Measurements from ENCODE around the gene POLR2I. TPM values are rescaled to one million over a fixed set of nuclear protein-coding genes. Genes with fewer than 3 reads are reported as not detected.

POLR2I gene
- total and polyA plus RNA-seq, 2 experiments from 2014 or later: 94.0 to 413 TPM

- Histone ChIP-seq H4K20me1 (replicated peaks; ENCODE audit: insufficient read depth) (peaks cover 2% of the 10 kb centered on the region; the same call in 1 of the 2 replicates), H3K36me3 (ENCODE audit: insufficient read depth) (peaks cover 33% of the 10 kb centered on the region), H3K79me2 (replicated peaks; ENCODE audit: insufficient read depth) (no peaks in the 10 kb centered on the region), H3K4me1 (ENCODE audit: insufficient read depth) (no peaks in the 10 kb centered on the region), H3K27me3 (ENCODE audit: insufficient read depth) (no peaks in the 10 kb centered on the region), H3K27ac (ENCODE audit: low read depth) (no peak overlapping the region), H3F3A (replicated peaks; ENCODE audit: low read depth) (0 out of 2 replicates have a peak, but pooled peaks cover under 1% of the 10 kb centered on the region), H2AFZ (no peak overlapping the region), H3K4me2 (no peak overlapping the region), H3K4me3 (no peak overlapping the region), H3K9me2 (ENCODE audit: insufficient read depth) (no peaks in the 10 kb centered on the region)
- ATAC-seq (no peak), DNase-seq (ENCODE audit: low spot score) (no peak)
- Mint-ChIP-seq H3K9me3 (no peaks in the 10 kb centered on the region), H3K4me3 (no peak overlapping the region), H3K27me3 (ENCODE audit: insufficient read depth, low read depth, poor library complexity) (peaks cover 8% of the 10 kb centered on the region), H3K36me3 (ENCODE audit: low read depth) (peaks cover 81% of the 10 kb centered on the region), H3K27ac (no peak overlapping the region), H3K4me1 (no peaks in the 10 kb centered on the region)
- TF ChIP-seq EZH2phosphoT487 (IDR thresholded peaks at IDR 0.05; ENCODE audit: unreplicated experiment) (no peak), JUNB (IDR thresholded peaks at IDR 0.05; ENCODE audit: unreplicated experiment) (no peak), NANOG (IDR thresholded peaks at IDR 0.05; ENCODE audit: borderline replicate concordance) (no peak), REST (IDR thresholded peaks at IDR 0.05; ENCODE audit: unreplicated experiment) (no peak), POLR2AphosphoS5 (IDR thresholded peaks at IDR 0.05; ENCODE audit: low read depth) (no peak), ZNF114 (CRISPR knock-in tag; IDR thresholded peaks at IDR 0.05) (no peak), CTCF (conservative IDR thresholded peaks at IDR 0.05; ENCODE audit: low read depth in 2 of 2) (no peak)
These were observed 28.3 kb downstream of the POLR2I start for GRCh38 chr19:36086326-36086725.

DNA sequence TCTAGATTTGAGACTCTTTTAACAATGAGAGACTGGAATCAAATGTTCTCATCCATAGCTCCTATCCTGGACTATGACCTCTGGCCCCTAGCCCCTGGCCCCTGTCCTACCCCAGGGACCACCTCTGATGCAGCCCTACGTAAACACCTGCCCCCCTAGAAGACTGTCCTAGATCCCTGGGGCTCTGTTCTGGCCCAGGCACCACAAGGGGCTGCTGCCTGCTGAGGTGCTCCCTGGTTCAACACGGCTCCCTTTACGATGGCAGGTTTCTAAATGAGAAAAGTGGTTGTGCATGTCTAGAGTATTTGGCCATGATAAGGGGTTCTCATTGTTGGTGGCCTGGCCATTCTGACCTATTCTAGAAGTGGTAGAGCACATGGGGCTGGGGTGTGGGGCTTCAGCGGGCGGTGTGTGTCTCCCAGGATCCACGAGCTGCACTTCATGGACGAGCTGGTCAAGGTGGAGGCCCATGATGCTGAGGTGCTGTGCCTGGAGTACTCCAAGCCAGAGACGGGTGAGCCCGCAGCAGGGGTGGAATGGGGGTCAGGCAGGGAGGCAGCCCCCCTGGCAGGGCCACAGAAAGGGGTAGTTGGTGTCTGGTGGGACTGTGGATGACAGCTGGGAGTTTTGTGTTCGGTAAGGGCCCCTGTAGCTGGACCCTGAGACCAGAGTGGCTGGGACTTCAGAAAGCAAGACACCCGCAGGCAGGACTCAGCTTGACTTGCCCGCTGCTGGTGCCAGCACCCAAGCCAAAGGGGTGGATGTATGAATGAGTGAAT, 30.3 kb downstream of the POLR2I start:
- H3K36me3 Mint-ChIP-seq (ENCODE audit: low read depth): peaks cover 77% of the 10 kb centered on the region
- H3K79me2 ChIP-seq (replicated peaks; ENCODE audit: insufficient read depth): no peaks in the 10 kb centered on the region
- no peak overlapping the region for H3K27ac Mint-ChIP-seq
- TF ChIP-seq, protein P1, sequence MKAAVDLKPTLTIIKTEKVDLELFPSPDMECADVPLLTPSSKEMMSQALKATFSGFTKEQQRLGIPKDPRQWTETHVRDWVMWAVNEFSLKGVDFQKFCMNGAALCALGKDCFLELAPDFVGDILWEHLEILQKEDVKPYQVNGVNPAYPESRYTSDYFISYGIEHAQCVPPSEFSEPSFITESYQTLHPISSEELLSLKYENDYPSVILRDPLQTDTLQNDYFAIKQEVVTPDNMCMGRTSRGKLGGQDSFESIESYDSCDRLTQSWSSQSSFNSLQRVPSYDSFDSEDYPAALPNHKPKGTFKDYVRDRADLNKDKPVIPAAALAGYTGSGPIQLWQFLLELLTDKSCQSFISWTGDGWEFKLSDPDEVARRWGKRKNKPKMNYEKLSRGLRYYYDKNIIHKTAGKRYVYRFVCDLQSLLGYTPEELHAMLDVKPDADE (IDR thresholded peaks at IDR 0.05): no peak
- TF ChIP-seq CREB1 (CRISPR knock-in tag; IDR thresholded peaks at IDR 0.05; ENCODE audit: low read depth) (no peak), ZNF331 (CRISPR knock-in tag; IDR thresholded peaks at IDR 0.05; ENCODE audit: low read depth) (no peak), ZNF114 (CRISPR knock-in tag; IDR thresholded peaks at IDR 0.05) (no peak), POLR2AphosphoS5 (IDR thresholded peaks at IDR 0.05; ENCODE audit: low read depth) (no peak), EZH2phosphoT487 (IDR thresholded peaks at IDR 0.05; ENCODE audit: unreplicated experiment) (no peak), REST (IDR thresholded peaks at IDR 0.05; ENCODE audit: unreplicated experiment) (no peak), CTCF (conservative IDR thresholded peaks at IDR 0.05; ENCODE audit: low read depth in 2 of 2) (no peak), NANOG (IDR thresholded peaks at IDR 0.05; ENCODE audit: borderline replicate concordance) (no peak)
- no peaks in the 10 kb centered on the region for H3K9me2 ChIP-seq (ENCODE audit: insufficient read depth)
- 0 out of 2 replicates have a peak, but pooled peaks cover 6% of the 10 kb centered on the region for H3F3A ChIP-seq (replicated peaks; ENCODE audit: low read depth)
- no peak overlapping the region for H3K27ac ChIP-seq (ENCODE audit: low read depth)
- peaks cover 46% of the 10 kb centered on the region for H3K36me3 ChIP-seq (ENCODE audit: insufficient read depth)
- no peaks in the 10 kb centered on the region for H3K4me1 ChIP-seq (ENCODE audit: insufficient read depth)
- H3K4me3 ChIP-seq: no peak overlapping the region
- no peaks in the 10 kb centered on the region for H3K4me1 Mint-ChIP-seq
- peaks cover 10% of the 10 kb centered on the region for H4K20me1 ChIP-seq (replicated peaks; ENCODE audit: insufficient read depth)
- DNase-seq (ENCODE audit: low spot score) (no peak), ATAC-seq (no peak)
- H3K4me2 ChIP-seq: no peak overlapping the region
- H3K9me3 Mint-ChIP-seq: no peaks in the 10 kb centered on the region
- no peak overlapping the region for H2AFZ ChIP-seq
- no peak overlapping the region for H3K4me3 Mint-ChIP-seq
- peaks cover 9% of the 10 kb centered on the region for H3K27me3 Mint-ChIP-seq (ENCODE audit: insufficient read depth, low read depth, poor library complexity)
- H3K27me3 ChIP-seq (ENCODE audit: insufficient read depth): no peaks in the 10 kb centered on the region
